Fibroblast of the conjunctiva (primary cell): ENCODE data around the gene NPR1.
"Not testable (repeated sequence)": the region's sequence is repeated elsewhere in the genome, so short reads cannot be mapped to it uniquely, and the experiment has no call there.

Experiments
- DNase-seq: peaks from one replicate; pipeline ENCODE4 v3.0.0-alpha.2; 2010; ENCODE audit warnings: low read depth

Gene NPR1

GRCh38 chr1:153678519-153679336, at the start of gene NPR1:
Gene NPR1, plus strand, starts transcription at chr1:153678688. Its CDS starts 421 bp downstream, at chr1:153679109.
- DNase-seq = no peak

- no peak for DNase-seq
Observed at GRCh38 chr1:153629343-153629665, 49.2 kb upstream of the NPR1 start.

GRCh38 chr1:153629971-153630370, 48.5 kb upstream of the NPR1 start:
- no peak for DNase-seq

- no peak for DNase-seq
Observed at GRCh38 chr1:153630384-153630783, 48.1 kb upstream of the NPR1 start.

GRCh38 chr1:153631047-153632022, 47.2 kb upstream of the NPR1 start:
- no peak for DNase-seq

GRCh38 chr1:153633161-153633753, 45.2 kb upstream of the NPR1 start:
- no peak for DNase-seq

- peak; percentile 99 for DNase-seq
Observed at GRCh38 chr1:153633754-153634665, 44.5 kb upstream of the NPR1 start, which contains the start of gene CHTOP. Gene CHTOP, plus strand, starts transcription at chr1:153634066. Its CDS starts 2,523 bp downstream, at chr1:153636589.

- no peak for DNase-seq
Observed at GRCh38 chr1:153635872-153636271, 42.6 kb upstream of the NPR1 start.

GRCh38 chr1:153636312-153636711, 42.2 kb upstream of the NPR1 start:
- DNase-seq = no peak

- no peak for DNase-seq
Observed at GRCh38 chr1:153638261-153638660, 40.2 kb upstream of the NPR1 start.

GRCh38 chr1:153639280-153639679, 39.2 kb upstream of the NPR1 start:
- no peak for DNase-seq

- not testable (repeated sequence) for DNase-seq
Observed at GRCh38 chr1:153640213-153640612, 38.3 kb upstream of the NPR1 start.

- DNase-seq = no peak
Observed at GRCh38 chr1:153640861-153641260, 37.6 kb upstream of the NPR1 start.

- no peak for DNase-seq
Observed at GRCh38 chr1:153642161-153642560, 36.3 kb upstream of the NPR1 start.

- no peak for DNase-seq
Observed at GRCh38 chr1:153643100-153643499, 35.4 kb upstream of the NPR1 start.

- DNase-seq = no peak
Observed at GRCh38 chr1:153643816-153644215, 34.7 kb upstream of the NPR1 start.

GRCh38 chr1:153646672-153647345, 31.7 kb upstream of the NPR1 start:
- DNase-seq = no peak

GRCh38 chr1:153647346-153647714, 31.2 kb upstream of the NPR1 start:
- DNase-seq = no peak

GRCh38 chr1:153648000-153648643, 30.4 kb upstream of the NPR1 start:
- no peak for DNase-seq

- no peak for DNase-seq
Observed at GRCh38 chr1:153649137-153649862, 29.2 kb upstream of the NPR1 start.
